Forelimb muscle (tissue), 1 donor: Measurements from ENCODE around the gene ASPSCR1. TPM values are rescaled to one million over a fixed set of nuclear protein-coding genes. Genes with fewer than 3 reads are reported as not detected.

Experiments used
- polyA plus RNA-seq: library from polyadenylated mRNA; unstranded; fragments of 120-200 nt; gene quantifications from one replicate; pipeline ENCODE4 v1.2.1, GENCODE V29; 2013; ENCODE audit not compliant: insufficient read length

Gene ASPSCR1
- polyA plus RNA-seq, 1 donor = 22.2 TPM

Other genes with a start within 250 kb of the ASPSCR1 start
- not detected for gene GCGR, start 173.5 kb upstream of the ASPSCR1 start, polyA plus RNA-seq
- 119 TPM for gene MCRIP1, start 144.3 kb upstream of the ASPSCR1 start, polyA plus RNA-seq
- gene PPP1R27, start 142.6 kb upstream of the ASPSCR1 start, polyA plus RNA-seq = 90.6 TPM
- 412 TPM for gene P4HB, start 117.1 kb upstream of the ASPSCR1 start, polyA plus RNA-seq
- gene ARHGDIA, start 106.3 kb upstream of the ASPSCR1 start, polyA plus RNA-seq = 160 TPM
- 53.9 TPM for gene ALYREF, start 86.0 kb upstream of the ASPSCR1 start, polyA plus RNA-seq
- gene ANAPC11, start 85.9 kb upstream of the ASPSCR1 start, polyA plus RNA-seq = 105 TPM
- 0.42 TPM for gene NPB, start 75.4 kb upstream of the ASPSCR1 start, polyA plus RNA-seq
- 9.6 TPM for gene PCYT2, start 66.2 kb upstream of the ASPSCR1 start, polyA plus RNA-seq
- 7.7 TPM for gene SIRT7, start 59.5 kb upstream of the ASPSCR1 start, polyA plus RNA-seq
- gene MAFG, start 49.9 kb upstream of the ASPSCR1 start, polyA plus RNA-seq = 16.3 TPM
- gene PYCR1, start 40.3 kb upstream of the ASPSCR1 start, polyA plus RNA-seq = 59.5 TPM
- gene MYADML2, start 30.4 kb upstream of the ASPSCR1 start, polyA plus RNA-seq = 43.6 TPM
- gene NOTUM, start 16.4 kb upstream of the ASPSCR1 start, polyA plus RNA-seq = 4.9 TPM
- 28.6 TPM for gene CENPX, start 45.2 kb downstream of the ASPSCR1 start, polyA plus RNA-seq
- gene LRRC45, start 45.7 kb downstream of the ASPSCR1 start, polyA plus RNA-seq = 8.4 TPM
- gene RAC3, start 54.0 kb downstream of the ASPSCR1 start, polyA plus RNA-seq = 6.0 TPM
- 32.8 TPM for gene DCXR, start 60.1 kb downstream of the ASPSCR1 start, polyA plus RNA-seq
- gene RFNG, start 74.2 kb downstream of the ASPSCR1 start, polyA plus RNA-seq = 31.0 TPM
- gene GPS1, start 74.3 kb downstream of the ASPSCR1 start, polyA plus RNA-seq = 69.4 TPM
- gene DUS1L, start 88.2 kb downstream of the ASPSCR1 start, polyA plus RNA-seq = 60.1 TPM
- 24.6 TPM for gene FASN, start 120.6 kb downstream of the ASPSCR1 start, polyA plus RNA-seq
- 31.7 TPM for gene CCDC57, start 235.2 kb downstream of the ASPSCR1 start, polyA plus RNA-seq